Stimulated activated CD4-positive, alpha-beta T cell treated with anti-CD3 and anti-CD28 coated beads, Interleukin-4, amount 100 ng/mL, for 1 hour (primary cell): ENCODE measurements around the gene ENDOG.
"Not testable (repeated sequence)": the region's sequence is repeated elsewhere in the genome, so short reads cannot be mapped to it uniquely, and the experiment has no call there.

Experiments used
- DNase-seq: peaks from one replicate; pipeline ENCODE4 v3.0.0-alpha.2; 2020

Gene ENDOG

DNA sequence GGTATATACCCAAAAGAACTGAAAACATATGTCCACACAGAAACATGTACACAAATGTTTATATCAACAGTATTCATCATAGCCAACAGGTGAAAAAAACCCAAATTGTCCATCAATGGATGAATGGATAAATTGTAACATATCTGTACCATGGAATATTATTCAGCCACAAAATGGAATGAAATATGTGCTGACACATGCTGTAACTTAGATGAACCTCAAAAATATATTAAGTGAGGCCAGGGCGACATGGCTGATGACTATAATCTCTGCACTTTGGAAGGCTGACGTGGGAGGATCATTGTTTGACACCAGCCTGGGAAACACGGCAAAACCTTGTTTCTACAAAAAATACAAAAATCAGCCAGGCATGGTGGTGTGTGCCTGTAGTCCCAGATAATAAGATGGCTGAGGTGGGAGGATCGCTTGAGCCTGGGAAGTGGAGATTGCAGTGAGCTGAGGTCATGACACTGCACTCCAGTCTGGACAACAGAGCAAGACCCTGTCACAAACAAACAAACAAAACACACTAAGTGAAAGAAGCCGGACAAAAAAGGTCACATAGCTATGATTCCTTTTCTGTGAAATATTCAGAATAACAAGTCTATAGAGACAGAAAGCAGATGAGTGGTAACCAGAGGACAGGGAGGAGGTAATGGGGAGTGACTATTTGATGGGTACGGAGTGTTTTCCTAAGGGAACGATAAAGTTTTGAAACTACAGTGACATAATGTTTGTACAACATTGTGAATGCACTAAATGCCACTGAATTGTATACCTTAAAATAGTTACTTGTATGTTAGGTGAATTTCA lies 52.0 kb downstream of the ENDOG start:
- no peak for DNase-seq

- DNase-seq, result not testable (repeated sequence)
These were observed 52.6 kb downstream of the ENDOG start for GRCh38 chr9:128870941-128871265.
